Liver (tissue), 9 donors: ENCODE measurements around the gene GOLGA8T. TPM values are rescaled to one million over a fixed set of nuclear protein-coding genes. Genes with fewer than 3 reads are reported as not detected.
"Not testable (repeated sequence)": the region's sequence is repeated elsewhere in the genome, so short reads cannot be mapped to it uniquely, and the experiment has no call there.

Experiments
- DNase-seq: peaks from one replicate; pipeline ENCODE4 v3.0.0-alpha.2; 2017; ENCODE audit warnings: low spot score
- H3K27ac ChIP-seq, 2 donors: one replicate each; pipeline ENCODE4 v1.7.0; 2013; ENCODE audit warnings: inconsistent platforms in 2 of 2, low read length in 2 of 2, control low read depth in 1 of 2, low read depth in 1 of 2, mild to moderate bottlenecking in 1 of 2
- H3K27me3 ChIP-seq, 4 donors: one replicate each; pipeline versions ENCODE4 v1.6.1 to v1.7.0; 2013; ENCODE audit warnings: low read length in 3 of 4, inconsistent platforms in 1 of 4, mild to moderate bottlenecking in 1 of 4, moderate library complexity in 1 of 4; ENCODE audit not compliant: control insufficient read depth in 4 of 4, insufficient read depth in 4 of 4
- H3K36me3 ChIP-seq, 4 donors: one replicate each; pipeline versions ENCODE4 v1.6.1 to v1.7.0; 2013; ENCODE audit warnings: low read length in 3 of 4, mild to moderate bottlenecking in 3 of 4, low read depth in 1 of 4, moderate library complexity in 1 of 4; ENCODE audit not compliant: control insufficient read depth in 4 of 4, insufficient read depth in 3 of 4
- H3K4me1 ChIP-seq, 4 donors: one replicate each; pipeline versions ENCODE4 v1.6.1 to v1.7.0; 2013; ENCODE audit warnings: low read length in 3 of 4, mild to moderate bottlenecking in 3 of 4, moderate library complexity in 1 of 4; ENCODE audit not compliant: control insufficient read depth in 4 of 4, insufficient read depth in 4 of 4
- H3K4me3 ChIP-seq, 3 donors: one replicate each; pipeline versions ENCODE4 v1.6.1 to v1.7.0; 2013; ENCODE audit warnings: low read length in 3 of 3, control low read depth in 1 of 3, low read depth in 1 of 3, mild to moderate bottlenecking in 1 of 3
- H3K9ac ChIP-seq, 2 donors: one replicate each; pipeline ENCODE4 v1.7.0; 2013; ENCODE audit warnings: low read length in 2 of 2, mild to moderate bottlenecking in 2 of 2, moderate library complexity in 2 of 2, control low read depth in 1 of 2, low read depth in 1 of 2
- H3K9me3 ChIP-seq, 4 donors: one replicate each; pipeline versions ENCODE4 v1.6.1 to v1.7.0; 2013; ENCODE audit warnings: low read length in 3 of 4; ENCODE audit not compliant: control insufficient read depth in 4 of 4
- WGBS: extraction: QIAGEN DNeasy Blood & Tissue Kit; methylation state at CpG from one replicate; pipeline ENCODE4 v1.1.7; 2013; 5-methylcytosine and 5-hydroxymethylcytosine counted together
- polyA plus RNA-seq, 2 donors: library from polyadenylated mRNA; stranded (reverse) in 1 of 2; unstranded in 1 of 2; fragments of 200-250 nt in 1 of 2; fragments of >200 nt in 1 of 2; fragmentation: Nextera tagmentation in 1 of 2; extraction: Ambion mirVana in 1 of 2; gene quantifications; one replicate each; pipeline versions ENCODE4 v1.2.1 to v1.2.3, GENCODE V29; 2013 to 2015
- total RNA-seq, 2 donors: library from RNA; depleted of rRNA; stranded (reverse); fragments of >200 nt; gene quantifications; one replicate each; pipeline ENCODE4 v1.2.3, GENCODE V29; 2014
- donor health status: healthy.
- donor health status: healthy.
- donor health status: healthy.
- donor health status: healthy.
- donor health status: healthy.

The GOLGA8T gene
- total and polyA plus RNA-seq, 4 donors = 0.02 to 0.19 (median 0.08) TPM; not detected in 1

GRCh38 chr15:30175291-30175690, 40.4 kb downstream of the GOLGA8T start:
- H3K27ac ChIP-seq, H3K4me1 ChIP-seq, H3K9me3 ChIP-seq, H3K36me3 ChIP-seq, H3K27me3 ChIP-seq, H3K4me3 ChIP-seq, H3K9ac ChIP-seq: not testable (repeated sequence)
- WGBS = 94% methylated on average over 6 of the region's 6 CpGs
- DNase-seq = peak; percentile 20

GRCh38 chr15:30176613-30177012, 41.8 kb downstream of the GOLGA8T start:
- not testable (repeated sequence) for H3K9me3 ChIP-seq, H3K9ac ChIP-seq, H3K4me1 ChIP-seq, H3K4me3 ChIP-seq, H3K36me3 ChIP-seq, H3K27ac ChIP-seq, DNase-seq, H3K27me3 ChIP-seq
- WGBS = 82% methylated on average over 2 of the region's 3 CpGs

GRCh38 chr15:30179814-30180213, 45.0 kb downstream of the GOLGA8T start:
- not testable (repeated sequence) for H3K9ac ChIP-seq, DNase-seq, H3K4me1 ChIP-seq, H3K36me3 ChIP-seq, H3K27ac ChIP-seq, H3K27me3 ChIP-seq, H3K4me3 ChIP-seq, H3K9me3 ChIP-seq

GRCh38 chr15:30185495-30185894, 50.6 kb downstream of the GOLGA8T start:
- H3K4me3 ChIP-seq, H3K27me3 ChIP-seq, H3K9ac ChIP-seq, DNase-seq, H3K27ac ChIP-seq, H3K4me1 ChIP-seq, H3K9me3 ChIP-seq, H3K36me3 ChIP-seq: not testable (repeated sequence)
- no CpG with 5 or more reads among the region's 7 CpGs for WGBS

GRCh38 chr15:30187429-30187828, 52.6 kb downstream of the GOLGA8T start:
- H3K27ac ChIP-seq, H3K9ac ChIP-seq, H3K4me3 ChIP-seq, DNase-seq, H3K36me3 ChIP-seq, H3K9me3 ChIP-seq, H3K4me1 ChIP-seq, H3K27me3 ChIP-seq: not testable (repeated sequence)
- WGBS = 44% methylated on average over 2 of the region's 3 CpGs

- not testable (repeated sequence) for H3K4me1 ChIP-seq, H3K4me3 ChIP-seq, H3K9me3 ChIP-seq, H3K27me3 ChIP-seq, H3K27ac ChIP-seq, H3K9ac ChIP-seq, DNase-seq, H3K36me3 ChIP-seq
- 81% methylated on average over 1 of the region's 1 CpG for WGBS
Observed at GRCh38 chr15:30189754-30190153, 54.9 kb downstream of the GOLGA8T start.

- not testable (repeated sequence) for H3K4me1 ChIP-seq, H3K27ac ChIP-seq, DNase-seq, H3K4me3 ChIP-seq, H3K36me3 ChIP-seq, H3K9me3 ChIP-seq, H3K9ac ChIP-seq, H3K27me3 ChIP-seq
- 13% methylated on average over 7 of the region's 23 CpGs for WGBS
Observed at GRCh38 chr15:30191143-30191542, 56.3 kb downstream of the GOLGA8T start.

- DNase-seq, H3K9ac ChIP-seq: not testable (repeated sequence)
Observed at GRCh38 chr15:30191639-30192038, 56.8 kb downstream of the GOLGA8T start.

GRCh38 chr15:30192119-30192745, 57.4 kb downstream of the GOLGA8T start:
- not testable (repeated sequence) for H3K36me3 ChIP-seq, H3K9me3 ChIP-seq, H3K4me3 ChIP-seq, H3K27ac ChIP-seq, H3K4me1 ChIP-seq, H3K9ac ChIP-seq, DNase-seq, H3K27me3 ChIP-seq
- WGBS = 4% methylated on average over 23 of the region's 53 CpGs

More at GRCh38 chr15:30191639-30192038, 56.8 kb downstream of the GOLGA8T start:
- H3K9me3 ChIP-seq, H3K4me3 ChIP-seq, H3K27me3 ChIP-seq, H3K36me3 ChIP-seq, H3K27ac ChIP-seq, H3K4me1 ChIP-seq: not testable (repeated sequence)
- WGBS = 2% methylated on average over 16 of the region's 37 CpGs
